Endothelial cell of umbilical vein (primary cell): ENCODE data around the gene FAAH. TPM values are rescaled to one million over a fixed set of nuclear protein-coding genes. Genes with fewer than 3 reads are reported as not detected.

ENCODE experiments used
- BruUV-seq: library from RNA; stranded (reverse); fragments of 400-500 nt; replicated peaks from 2 replicates; lab custom pipeline; 2021; lab: Mats Ljungman, UMichigan
- CTCF ChIA-PET: fragments of 300-600, 350-600 bp; sonication (Branson Sonifier 250); formaldehyde crosslinking; loops from one replicate; lab custom pipeline; 2021; ENCODE audit warnings: antibody characterized with exemption, inconsistent platforms; lab: Charles Lee
- POLR2A ChIA-PET: fragments of 300-600, 350-600 bp; sonication (Branson Sonifier 250); formaldehyde crosslinking; loops from one replicate; lab custom pipeline; 2021; ENCODE audit warnings: antibody characterized with exemption, inconsistent platforms; lab: Charles Lee
- DNase-seq: peaks from one replicate; pipeline ENCODE4 v3.0.0-alpha.2; 2011; ENCODE audit warnings: low read depth, low spot score
- FAIRE-seq: peaks from 2 replicates; lab custom pipeline; 2011; peaks lifted over from hg19 to GRCh38; lab: Jason Lieb, UNC
- H2AFZ ChIP-seq: 2 replicates; pipeline ENCODE4 v1.6.0; 2012; ENCODE audit warnings: low read depth, low read length, control low read depth, inconsistent platforms
- H3K27ac ChIP-seq: 2 replicates; pipeline ENCODE4 v1.5.1; 2011; ENCODE audit warnings: low read depth, mild to moderate bottlenecking, control low read depth, low read length, moderate library complexity; ENCODE audit not compliant: insufficient read depth
- H3K27me3 ChIP-seq, 2 experiments: 2 replicates each; pipeline versions ENCODE4 v1.6.0 to v1.6.1; 2011; ENCODE audit warnings: low read length in 2 of 2, mixed read lengths in 1 of 2; ENCODE audit not compliant: control insufficient read depth in 2 of 2, insufficient read depth in 2 of 2
- H3K36me3 ChIP-seq, 2 experiments: 2 replicates in 1 of 2; 3 replicates in 1 of 2; pipeline ENCODE4 v1.5.1; 2011; ENCODE audit warnings: low read length in 2 of 2, mild to moderate bottlenecking in 1 of 2, moderate library complexity in 1 of 2; ENCODE audit not compliant: control insufficient read depth in 2 of 2, insufficient read depth in 2 of 2; ENCODE audit errors: extremely low read depth in 1 of 2
- H3K4me1 ChIP-seq: 3 replicates; pipeline ENCODE4 v1.5.1; 2011; ENCODE audit warnings: mild to moderate bottlenecking, low read length; ENCODE audit not compliant: control insufficient read depth, insufficient read depth; ENCODE audit errors: extremely low read depth
- H3K4me2 ChIP-seq: 2 replicates; pipeline ENCODE4 v1.6.1; 2011; ENCODE audit warnings: low read length, control low read depth, mixed read lengths; ENCODE audit not compliant: insufficient read depth
- H3K4me3 ChIP-seq, 3 experiments: fragments of 200-600 bp in 1 of 3; sonication (generic), shearing (Covaris generic) in 1 of 3; replicated peaks in 1 of 3; 2 replicates each; pipeline ENCODE4 v1.5.1; 2011 to 2016; ENCODE audit warnings: control low read depth in 3 of 3, low read length in 3 of 3, mild to moderate bottlenecking in 2 of 3, inconsistent platforms in 1 of 3, low read depth in 1 of 3, moderate library complexity in 1 of 3; ENCODE audit not compliant: insufficient read depth in 1 of 3
- H3K79me2 ChIP-seq: 2 replicates; pipeline ENCODE4 v1.6.0; 2012; ENCODE audit warnings: low read length, inconsistent platforms; ENCODE audit not compliant: control insufficient read depth, insufficient read depth
- H3K9ac ChIP-seq: replicated peaks from 2 replicates; pipeline ENCODE3; 2011; ENCODE audit warnings: low read length, control low read depth; ENCODE audit not compliant: insufficient read depth; ENCODE audit errors: extremely low read depth
- H3K9me1 ChIP-seq: replicated peaks from 3 replicates; pipeline ENCODE4 v1.6.0; 2011; ENCODE audit warnings: mild to moderate bottlenecking, low read length; ENCODE audit not compliant: control insufficient read depth, insufficient read depth; ENCODE audit errors: extremely low read depth
- H3K9me3 ChIP-seq: replicated peaks from 2 replicates; pipeline ENCODE4 v1.5.1; 2012; ENCODE audit warnings: low read length, inconsistent platforms; ENCODE audit not compliant: control insufficient read depth, insufficient read depth
- H4K20me1 ChIP-seq: replicated peaks from 2 replicates; pipeline ENCODE3; 2011; ENCODE audit warnings: mild to moderate bottlenecking, low read length; ENCODE audit not compliant: control insufficient read depth, insufficient read depth; ENCODE audit errors: extremely low read depth
- EZH2 ChIP-seq: IDR thresholded peaks from 2 replicates; pipeline ENCODE4 v1.6.1; 2012; ENCODE audit warnings: borderline replicate concordance, low read depth, mild to moderate bottlenecking, moderate library complexity, low read length, inconsistent platforms; ENCODE audit not compliant: severe bottlenecking
- FOS ChIP-seq: IDR thresholded peaks from 2 replicates; pipeline ENCODE4 v1.6.1; 2011; ENCODE audit warnings: mild to moderate bottlenecking, low read length, moderate library complexity, borderline replicate concordance; ENCODE audit not compliant: insufficient read depth
- GATA2 ChIP-seq: IDR thresholded peaks from 2 replicates; pipeline ENCODE4 v1.7.0; 2011; ENCODE audit warnings: low read depth, mild to moderate bottlenecking, moderate library complexity, mixed read lengths, low read length; ENCODE audit not compliant: insufficient read length, insufficient read depth
- JUN ChIP-seq: IDR thresholded peaks from 2 replicates; pipeline ENCODE4 v1.6.1; 2011; ENCODE audit warnings: borderline replicate concordance, low read depth; ENCODE audit not compliant: insufficient read length, insufficient read depth
- MYC ChIP-seq: IDR thresholded peaks from one replicate; pipeline ENCODE4 v1.6.1; 2011; ENCODE audit warnings: mild to moderate bottlenecking, low read depth, low read length
- POLR2A ChIP-seq: IDR thresholded peaks from 2 replicates; pipeline ENCODE4 v1.6.1; 2012; ENCODE audit warnings: low read depth, mild to moderate bottlenecking, control low read depth, low read length
- POLR2AphosphoS5 ChIP-seq: IDR thresholded peaks from 2 replicates; pipeline ENCODE4 v1.6.1; 2012; ENCODE audit warnings: low read depth, mild to moderate bottlenecking, control low read depth, low read length, moderate library complexity; ENCODE audit not compliant: insufficient read depth
- dilution Hi-C: fragments of 300-500 bp; cut with MboI; formaldehyde crosslinking; loops from one replicate; pipeline ENCODE4 v1.15.0; 2019; ENCODE audit warnings: low sequenced_read_pairs; ENCODE audit not compliant: extremely low pct_ligation_motif_present
- intact Hi-C: fragments of 100-400 bp; cut with micrococcal nuclease; formaldehyde crosslinking; loops from one replicate; pipeline ENCODE4 v1.10.0; 2022
- polyA plus RNA-seq, 4 experiments: library from polyadenylated mRNA; depleted of rRNA in 3 of 4; stranded (reverse) in 3 of 4; unstranded in 1 of 4; fragments of >200 nt; gene quantifications; 2 replicates each; pipeline versions ENCODE4 v1.2.1 to v1.2.3, GENCODE V29; 2011 to 2012; ENCODE audit warnings: missing spikeins in 1 of 4
- total RNA-seq: library from RNA; stranded (reverse); gene quantifications from 2 replicates; pipeline ENCODE4 v1.2.3, GENCODE V29; 2021
- TF ChIP-seq, protein P1 (sequence below): IDR thresholded peaks from 2 replicates; pipeline ENCODE4 v1.6.1; 2011; ENCODE audit not compliant: insufficient read depth, insufficient read length
- TF ChIP-seq, protein P2 (sequence below), 2 donors: IDR thresholded peaks; 1 replicate in 1 of 2; 2 replicates in 1 of 2; pipeline ENCODE4 v1.5.1; 2011; ENCODE audit warnings: low read length in 2 of 2, mild to moderate bottlenecking in 2 of 2, moderate library complexity in 2 of 2, control low read depth in 1 of 2, inconsistent platforms in 1 of 2, low read depth in 1 of 2; ENCODE audit not compliant: insufficient read depth in 1 of 2; ENCODE audit errors: extremely low read depth in 1 of 2

FAAH gene
- total and polyA plus RNA-seq, 2 donors (not counting 3 experiments of a cell fraction or from before 2014, with no cell fraction given) = 0.47 to 1.5 TPM

DNA sequence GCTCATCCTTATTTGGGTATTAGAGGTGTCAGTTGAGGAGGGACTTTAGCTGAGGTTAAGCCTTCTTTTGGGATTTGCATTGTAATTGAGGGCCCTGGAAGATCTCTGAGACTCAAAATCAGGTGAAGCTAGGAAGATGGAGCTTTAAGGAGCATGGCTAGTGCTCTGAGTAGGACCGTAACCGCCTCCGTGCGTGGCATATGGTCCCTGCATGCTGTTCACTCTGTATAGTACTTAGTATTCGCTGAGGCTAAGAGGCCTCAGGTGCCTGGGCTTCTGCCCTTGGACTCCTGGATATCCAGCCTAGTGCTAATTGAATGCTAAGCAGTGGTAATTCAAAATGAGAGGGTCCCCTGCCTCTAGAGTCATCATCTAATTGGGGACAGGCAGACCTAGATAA is 31.0 kb upstream of the FAAH start:
- Histone ChIP-seq H3K4me3 (no peak overlapping the region), H2AFZ (no peak overlapping the region), H3K9me1 (no peaks in the 10 kb centered on the region), H3K27ac (no peak overlapping the region), H3K4me1 (no peaks in the 10 kb centered on the region), H3K27me3 (no peaks in the 10 kb centered on the region), H3K36me3 (peaks cover 19 to 22% of the 10 kb centered on the region in 2 experiments), H3K79me2 (no peaks in the 10 kb centered on the region), H3K4me2 (no peak overlapping the region), H3K9me3 (no peaks in the 10 kb centered on the region), H4K20me1 (no peaks in the 10 kb centered on the region), H3K9ac (no peak overlapping the region)
- no TSS peak for BruUV-seq
- intact Hi-C loops (no loop called here), dilution Hi-C loops (no loop called here)
- FAIRE-seq (no peak), DNase-seq (no peak)
- ChIA-PET POLR2A (no interaction called here), CTCF (no interaction called here)
- TF ChIP-seq MYC (no peak), EZH2 (no peak), GATA2 (no peak), FOS (no peak), JUN (no peak), POLR2A (no peak), POLR2AphosphoS5 (no peak)
- TF ChIP-seq, protein P1, sequence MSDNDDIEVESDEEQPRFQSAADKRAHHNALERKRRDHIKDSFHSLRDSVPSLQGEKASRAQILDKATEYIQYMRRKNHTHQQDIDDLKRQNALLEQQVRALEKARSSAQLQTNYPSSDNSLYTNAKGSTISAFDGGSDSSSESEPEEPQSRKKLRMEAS = no peak
- TF ChIP-seq, protein P2, sequence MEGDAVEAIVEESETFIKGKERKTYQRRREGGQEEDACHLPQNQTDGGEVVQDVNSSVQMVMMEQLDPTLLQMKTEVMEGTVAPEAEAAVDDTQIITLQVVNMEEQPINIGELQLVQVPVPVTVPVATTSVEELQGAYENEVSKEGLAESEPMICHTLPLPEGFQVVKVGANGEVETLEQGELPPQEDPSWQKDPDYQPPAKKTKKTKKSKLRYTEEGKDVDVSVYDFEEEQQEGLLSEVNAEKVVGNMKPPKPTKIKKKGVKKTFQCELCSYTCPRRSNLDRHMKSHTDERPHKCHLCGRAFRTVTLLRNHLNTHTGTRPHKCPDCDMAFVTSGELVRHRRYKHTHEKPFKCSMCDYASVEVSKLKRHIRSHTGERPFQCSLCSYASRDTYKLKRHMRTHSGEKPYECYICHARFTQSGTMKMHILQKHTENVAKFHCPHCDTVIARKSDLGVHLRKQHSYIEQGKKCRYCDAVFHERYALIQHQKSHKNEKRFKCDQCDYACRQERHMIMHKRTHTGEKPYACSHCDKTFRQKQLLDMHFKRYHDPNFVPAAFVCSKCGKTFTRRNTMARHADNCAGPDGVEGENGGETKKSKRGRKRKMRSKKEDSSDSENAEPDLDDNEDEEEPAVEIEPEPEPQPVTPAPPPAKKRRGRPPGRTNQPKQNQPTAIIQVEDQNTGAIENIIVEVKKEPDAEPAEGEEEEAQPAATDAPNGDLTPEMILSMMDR (IDR thresholded peaks at IDR 0.05; ENCODE audit: extremely low read depth in 1 of 2, insufficient read depth in 1 of 2, low read depth in 1 of 2, low read length in 2 of 2) = no peak
